GM18507 (cell line): Measurements from ENCODE around the gene ADCY7.
"Not testable (repeated sequence)": the region's sequence is repeated elsewhere in the genome, so short reads cannot be mapped to it uniquely, and the experiment has no call there.

Source experiments
- DNase-seq: peaks from one replicate; pipeline ENCODE4 v3.0.0; 2011; ENCODE audit warnings: low read depth; ENCODE audit not compliant: insufficient read length; ENCODE audit errors: extremely low spot score
- FAIRE-seq: peaks from 2 replicates; lab custom pipeline; 2011; peaks lifted over from hg19 to GRCh38; lab: Jason Lieb, UNC

The ADCY7 gene

DNA sequence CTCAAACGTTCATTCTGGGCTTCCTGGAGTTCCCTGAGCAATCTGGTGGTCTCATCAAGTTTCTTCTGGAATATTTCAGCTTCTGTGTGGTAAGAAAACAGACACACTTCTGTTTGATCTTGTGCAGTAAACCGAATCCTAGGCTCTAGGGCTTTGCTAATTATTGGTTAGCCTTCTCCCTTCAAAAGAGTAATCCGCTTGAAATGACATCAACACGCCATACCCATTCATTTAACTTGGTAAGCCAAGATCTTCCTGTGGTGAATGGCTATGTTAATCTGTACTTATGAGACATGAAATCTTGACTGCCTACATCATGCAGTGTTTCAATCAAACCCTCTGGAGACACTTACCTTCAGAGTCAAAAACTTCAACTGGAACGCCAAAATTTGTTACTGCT, 54.0 kb downstream of the ADCY7 start:
- FAIRE-seq (no peak), DNase-seq (no peak)

DNA sequence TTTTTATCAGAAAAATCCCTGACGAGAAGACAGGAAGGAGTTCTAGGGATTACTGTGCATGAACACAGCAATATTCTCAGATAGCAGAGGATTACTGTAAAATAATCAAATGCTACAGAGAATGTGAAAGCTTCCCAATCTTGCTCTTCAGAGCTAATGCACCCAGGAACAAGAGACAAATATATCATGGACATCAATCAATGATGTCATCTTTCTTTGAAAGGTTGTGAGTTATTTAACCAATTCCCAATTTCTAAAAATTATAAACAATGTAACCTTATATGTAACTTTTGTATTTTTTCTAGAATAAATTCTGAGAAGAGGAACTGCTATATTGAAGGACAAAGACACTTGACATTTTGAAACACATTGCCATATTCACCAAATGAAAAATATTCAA, 56.0 kb downstream of the ADCY7 start:
- no peak for FAIRE-seq

DNA sequence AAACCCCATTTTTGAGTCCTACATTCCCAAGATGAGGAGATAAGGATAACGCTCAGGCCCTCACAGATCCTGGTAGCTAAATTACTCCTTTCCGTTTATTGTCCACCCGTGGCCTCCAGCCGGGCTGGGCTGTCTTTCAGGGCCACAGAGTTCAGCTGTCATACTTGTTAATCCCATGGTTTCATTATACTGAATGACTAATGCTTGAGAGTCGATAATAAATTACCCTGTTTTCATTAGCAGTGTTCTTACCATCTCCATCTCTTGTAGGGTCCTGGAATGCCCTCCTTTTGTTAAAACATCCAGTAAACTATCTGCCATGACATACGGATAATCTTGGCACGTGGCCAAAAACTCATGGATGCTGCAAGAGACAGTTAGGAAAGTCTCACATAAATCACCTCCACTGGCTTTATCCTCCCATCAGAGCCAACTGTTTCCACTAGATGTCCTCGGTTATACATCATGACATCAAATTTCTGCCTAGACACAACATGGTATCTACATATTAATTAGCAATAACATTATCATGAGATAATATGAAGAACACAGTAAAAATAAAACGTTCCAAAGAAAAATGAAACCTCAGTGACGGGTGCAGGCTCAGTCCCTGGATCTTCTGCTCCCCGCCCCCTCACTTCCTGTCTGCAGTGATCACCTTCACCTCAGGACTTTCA, 57.1 kb downstream of the ADCY7 start:
- FAIRE-seq, result no peak
- no peak for DNase-seq

More for the DNA sequence above, 56.0 kb downstream of the ADCY7 start:
- DNase-seq, result no peak

DNA sequence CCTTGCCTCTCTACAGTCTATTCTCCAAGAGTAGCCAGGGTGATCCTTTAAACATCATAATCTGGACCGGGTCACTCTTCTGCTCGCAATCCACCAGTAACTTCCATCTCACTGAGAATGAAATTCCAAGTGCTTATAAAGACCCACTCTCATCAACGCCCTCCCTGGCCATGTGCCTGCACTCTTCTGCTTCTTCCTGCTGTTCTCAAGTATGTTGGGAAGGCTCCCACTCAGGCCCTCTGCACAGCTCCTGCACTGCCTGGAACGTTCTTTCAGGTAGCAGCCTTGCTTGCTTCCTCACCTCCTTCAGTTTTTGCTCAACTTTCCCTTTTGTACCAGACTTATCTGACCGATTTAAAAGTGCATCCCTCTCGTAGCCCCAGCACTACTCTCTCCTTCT, 58.0 kb downstream of the ADCY7 start:
- no peak for DNase-seq
- FAIRE-seq, result no peak

DNA sequence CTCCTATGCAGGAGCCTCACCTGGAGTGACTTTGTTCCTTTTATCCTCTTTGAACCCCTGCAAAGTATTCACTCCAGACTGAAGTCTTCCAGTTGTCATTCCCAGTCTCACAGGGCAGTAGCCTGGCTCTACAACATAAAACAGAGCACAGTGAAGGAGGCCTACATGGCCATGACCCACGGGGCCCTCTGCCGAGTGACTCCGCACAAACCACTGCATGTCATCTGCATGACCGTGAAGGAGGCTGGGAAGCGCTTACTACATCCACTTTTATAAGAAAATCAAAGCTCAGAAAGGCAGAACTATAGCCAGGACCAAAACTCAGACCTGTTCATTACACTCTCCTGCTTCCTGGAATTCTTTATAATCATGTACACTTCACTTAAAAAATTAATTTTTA, 59.9 kb downstream of the ADCY7 start:
- FAIRE-seq (no peak), DNase-seq (no peak)

DNA sequence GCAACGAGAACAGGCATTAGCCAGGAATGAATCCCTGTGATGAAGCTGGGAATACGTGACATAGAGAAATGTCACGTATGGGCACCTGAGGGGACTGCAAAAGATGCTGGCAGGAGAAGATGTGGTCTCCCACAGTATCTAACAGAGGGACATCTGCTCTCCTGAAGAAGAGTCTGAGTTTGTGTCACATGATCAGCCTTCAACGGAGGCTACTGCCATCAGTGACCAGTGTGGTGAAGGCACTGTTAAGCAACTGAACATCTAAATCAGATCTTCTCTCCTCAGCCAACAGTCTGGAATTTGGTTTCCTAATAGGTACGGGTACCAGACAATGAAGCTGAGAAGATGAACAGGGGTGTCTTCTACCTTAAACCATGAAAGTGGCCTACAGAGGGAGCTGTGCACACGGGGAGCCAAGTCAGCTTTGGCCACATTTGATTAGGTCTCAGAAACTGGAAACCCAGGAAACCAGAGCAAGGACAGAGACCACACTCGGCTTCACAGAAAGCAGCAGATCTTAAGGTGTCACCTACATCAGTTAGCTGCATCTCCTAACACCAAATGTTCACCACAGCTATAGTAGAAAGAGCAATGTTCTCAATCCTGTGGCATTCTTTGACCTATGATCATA, 60.6 kb downstream of the ADCY7 start:
- FAIRE-seq (peak; percentile 89), DNase-seq (peak; percentile 40)

DNA sequence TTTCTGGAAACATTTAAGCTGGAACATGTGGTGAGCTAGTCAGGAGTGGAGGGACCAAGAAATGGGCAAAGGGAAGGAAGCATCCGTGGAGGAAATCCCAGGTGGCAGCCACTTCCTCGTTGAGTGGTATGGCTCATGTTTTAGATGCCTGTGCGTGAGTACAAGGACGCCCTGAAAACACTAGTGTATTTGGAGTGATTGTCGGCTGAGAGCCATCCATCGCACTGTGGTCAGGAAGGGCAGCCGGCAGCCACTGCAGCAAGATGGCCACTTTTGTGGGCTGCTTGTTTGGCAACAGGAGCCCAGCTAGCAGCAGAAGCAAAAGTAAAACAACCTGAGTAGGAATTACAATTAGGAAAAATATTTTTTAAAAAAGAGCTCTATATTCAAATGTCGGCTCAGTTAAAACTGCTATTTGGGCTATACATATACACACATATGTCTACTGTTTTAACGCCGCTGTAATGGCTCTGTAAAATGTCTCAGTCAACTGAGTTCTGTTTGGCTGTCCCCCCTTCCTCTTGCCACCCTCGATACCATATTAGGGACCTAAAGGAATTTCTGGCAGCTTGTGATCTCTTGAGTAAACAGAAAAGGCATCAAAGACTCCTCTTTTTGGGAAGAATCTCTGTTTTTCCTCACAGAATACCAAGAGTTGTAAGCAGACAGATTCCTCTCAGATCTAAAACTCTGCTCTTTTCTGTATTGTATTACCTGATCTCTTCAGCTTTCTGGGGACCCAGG, 63.3 kb downstream of the ADCY7 start:
- FAIRE-seq (no peak), DNase-seq (no peak)

DNA sequence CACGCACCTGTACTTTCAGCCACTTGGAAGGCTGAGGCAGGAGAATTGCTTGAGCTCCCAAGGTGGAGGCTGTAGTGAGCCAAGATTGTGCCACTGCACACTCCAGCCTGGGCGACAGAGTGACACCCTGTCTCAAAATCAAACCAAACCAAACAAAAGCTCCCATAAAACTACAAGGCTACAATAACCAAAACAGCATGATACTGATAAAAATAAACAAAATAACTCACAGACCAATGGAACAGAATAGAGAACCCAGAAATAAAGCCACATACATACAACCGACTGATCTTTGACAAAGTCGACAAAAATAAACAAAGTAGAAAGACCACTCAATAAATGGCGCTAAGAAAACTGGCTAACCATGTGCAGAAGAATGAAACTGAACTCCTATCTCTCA, 65.2 kb downstream of the ADCY7 start:
- no peak for FAIRE-seq
- no peak for DNase-seq

DNA sequence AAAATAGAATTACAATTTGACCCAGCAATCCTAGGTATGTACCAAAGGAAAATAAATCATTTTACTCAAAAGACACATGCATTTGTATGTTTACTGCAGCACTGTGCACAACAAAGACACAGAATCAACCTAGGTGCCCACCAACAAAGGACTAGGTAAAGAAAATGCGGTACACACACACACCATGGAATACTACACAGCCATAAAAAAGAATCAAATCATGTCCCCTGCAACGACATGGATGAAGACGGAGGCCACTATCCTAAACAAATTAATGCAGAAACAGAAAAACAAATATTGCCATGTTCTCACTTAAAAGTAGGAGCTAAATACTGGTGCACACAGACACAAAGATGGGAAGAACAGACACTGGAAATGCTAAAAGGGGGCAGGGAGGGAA, 66.2 kb downstream of the ADCY7 start:
- DNase-seq (no peak), FAIRE-seq (no peak)

DNA sequence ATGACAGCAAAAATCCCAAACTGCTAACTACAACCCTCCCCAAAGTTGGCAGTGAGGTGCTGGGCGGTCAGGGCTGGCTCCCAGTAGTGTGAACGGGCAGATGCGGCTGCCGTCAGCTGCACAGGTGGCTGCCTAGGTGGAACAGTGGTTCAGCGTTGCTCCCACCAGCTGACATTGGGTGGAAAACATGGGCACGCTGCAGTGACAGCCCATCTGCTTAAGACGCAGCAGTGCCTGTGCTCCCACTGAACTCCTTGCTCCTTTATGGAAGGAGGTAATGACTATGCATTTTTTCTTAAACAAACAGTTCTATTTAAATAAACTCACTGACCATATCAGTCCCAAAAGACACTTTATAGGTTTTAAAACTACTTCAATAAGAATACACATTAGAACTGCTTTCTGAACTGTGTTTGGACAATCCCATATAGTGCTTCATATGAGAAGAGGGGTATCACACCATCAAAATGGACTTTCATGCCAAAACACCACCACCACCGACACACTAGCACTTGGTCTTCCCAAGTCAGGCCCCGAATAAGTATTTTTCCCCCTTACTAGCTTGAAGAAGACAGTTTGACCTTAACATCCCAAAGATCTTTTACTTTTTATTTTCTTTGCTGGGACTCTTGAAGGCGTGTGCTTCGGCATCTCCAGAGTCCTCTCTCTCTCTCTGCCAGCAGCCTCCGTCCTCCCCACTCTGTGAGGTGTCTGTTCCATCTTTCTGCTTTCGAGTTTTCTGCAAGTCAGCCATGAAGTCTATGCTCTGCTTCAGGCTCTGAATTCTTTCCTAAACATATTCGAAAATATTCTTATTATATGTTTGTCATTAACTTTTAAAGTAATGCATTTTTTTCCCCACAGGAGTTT, 68.0 kb downstream of the ADCY7 start:
- FAIRE-seq (no peak), DNase-seq (no peak)

DNA sequence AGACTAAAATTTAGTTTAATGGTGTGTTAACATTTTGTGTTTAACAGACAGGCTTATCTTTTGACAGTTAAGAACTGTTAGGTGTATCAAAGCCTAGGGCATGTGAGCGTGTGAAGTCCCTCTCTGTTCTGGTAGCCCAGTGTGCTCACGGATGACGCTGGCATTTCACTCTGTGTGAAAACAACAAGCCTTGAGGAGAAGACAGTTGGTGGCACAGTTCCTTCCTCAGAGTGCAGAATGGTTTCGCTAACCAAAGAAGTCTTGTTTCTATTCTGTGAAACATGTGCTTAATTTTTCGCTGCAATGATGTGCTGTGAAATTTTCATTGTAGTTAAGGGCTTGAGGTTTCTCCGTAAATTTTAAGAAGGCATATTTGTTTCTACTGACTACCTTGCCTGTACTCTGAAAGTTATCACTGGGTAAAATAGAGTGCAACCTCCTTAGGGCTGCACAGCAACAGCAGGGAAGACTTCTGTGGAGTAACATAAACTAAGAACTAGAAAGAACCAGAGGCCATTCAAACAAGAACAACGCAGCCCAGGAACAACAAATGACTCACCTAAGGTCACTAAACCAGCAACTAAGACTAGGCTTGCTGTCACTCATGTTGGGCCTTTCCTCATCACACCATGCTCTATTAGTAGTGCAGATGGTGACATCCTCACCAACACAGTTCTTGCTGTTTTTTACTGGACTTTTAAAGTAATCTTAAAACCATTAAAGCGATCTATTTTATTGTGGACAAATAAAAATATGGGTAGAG, 69.0 kb downstream of the ADCY7 start:
- DNase-seq (no peak), FAIRE-seq (peak; percentile 59)

DNA sequence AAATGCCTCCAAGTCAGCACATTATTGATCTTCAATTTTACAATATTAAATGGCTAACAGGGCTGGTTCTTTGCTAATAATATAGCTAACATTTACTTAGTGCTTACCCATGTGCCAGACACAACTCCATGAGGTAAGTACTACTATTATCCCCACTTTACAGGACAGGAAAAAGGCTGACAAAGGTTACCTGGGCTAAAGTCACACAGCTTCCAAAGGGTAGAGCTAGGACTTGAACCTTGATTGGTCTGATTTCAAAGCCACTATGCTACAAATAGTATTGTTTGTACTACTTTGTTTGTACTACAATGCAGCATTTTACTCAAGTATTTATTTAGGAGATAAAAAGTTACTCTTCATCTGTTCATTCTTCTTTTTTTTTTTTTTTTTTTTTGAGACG, 70.5 kb downstream of the ADCY7 start:
- no peak for DNase-seq
- FAIRE-seq, result no peak

DNA sequence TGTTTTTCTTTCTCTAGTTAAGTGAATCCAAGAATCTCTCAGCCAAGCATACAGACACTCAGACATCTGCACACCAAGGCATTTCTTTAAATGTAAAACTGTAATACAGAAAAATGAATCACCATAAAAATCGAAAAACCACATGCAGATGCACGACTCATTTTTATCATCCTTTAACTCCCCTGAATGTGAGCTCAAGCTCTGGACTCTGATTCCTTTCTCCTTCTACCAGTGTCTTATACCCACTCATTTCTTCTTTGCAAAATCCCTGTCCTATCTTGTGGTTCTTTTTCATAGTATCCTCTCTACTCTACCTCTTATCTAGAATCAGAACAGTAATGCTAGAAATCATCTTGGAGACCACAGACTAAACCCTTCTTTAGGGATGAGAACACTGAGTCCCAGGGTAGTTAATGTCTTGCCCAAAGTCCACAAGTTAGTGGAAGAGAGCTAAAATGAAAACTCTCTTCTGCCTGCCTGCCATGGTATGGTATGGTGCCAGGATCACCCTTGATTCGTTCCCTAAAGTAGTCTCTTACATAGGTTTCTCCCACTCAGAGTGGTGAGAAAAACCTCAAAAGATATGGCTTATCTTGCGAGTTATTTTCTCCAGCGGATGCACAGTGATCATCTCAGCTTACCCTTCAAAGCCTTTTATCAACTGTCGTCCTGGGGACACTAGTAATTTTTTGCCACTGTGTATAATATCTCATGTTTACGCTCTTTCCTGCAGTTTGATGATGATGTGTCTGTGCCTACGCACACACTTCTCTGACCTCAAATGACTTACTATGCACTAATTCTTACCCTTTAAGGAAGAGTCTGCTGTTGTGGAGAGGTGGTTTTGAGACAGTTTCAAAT, 72.2 kb downstream of the ADCY7 start:
- DNase-seq, result no peak
- no peak for FAIRE-seq

DNA sequence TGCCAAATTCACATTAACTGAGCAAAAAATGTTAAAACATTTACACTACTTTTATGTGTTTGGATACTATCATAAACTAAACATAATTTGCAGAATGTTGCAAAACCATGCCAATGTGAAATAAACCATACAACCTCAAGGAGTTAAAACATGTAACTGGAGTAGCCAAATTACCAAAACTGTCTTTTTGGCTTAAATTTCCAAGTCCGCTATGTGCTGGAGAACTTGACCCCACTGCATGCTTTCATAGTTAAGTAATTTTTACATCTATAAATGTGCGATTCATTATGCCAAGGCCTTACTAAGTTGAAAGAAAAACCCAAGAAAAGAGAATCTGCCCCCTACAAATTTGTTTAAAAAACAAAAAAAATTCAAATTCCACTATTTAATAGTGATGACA, 74.2 kb downstream of the ADCY7 start:
- no peak for FAIRE-seq
- DNase-seq, result no peak

DNA sequence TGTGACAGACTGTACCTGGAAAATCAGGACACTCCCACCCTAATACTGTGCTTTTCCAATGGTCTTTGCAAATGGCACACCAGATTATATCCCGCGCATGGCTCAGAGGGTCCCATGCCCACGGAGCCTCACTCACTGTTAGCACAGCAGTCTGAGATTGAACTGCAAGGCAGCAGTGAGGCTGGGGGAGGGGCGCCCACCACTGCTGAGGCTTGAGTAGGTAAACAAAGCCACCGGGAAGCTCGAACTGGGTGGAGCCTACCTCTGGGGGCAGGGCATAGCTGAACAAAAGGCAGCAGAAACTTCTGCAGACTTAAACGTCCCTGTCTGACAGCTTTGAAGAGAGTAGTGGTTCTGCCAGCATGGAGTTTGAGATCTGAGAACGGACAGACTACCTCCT, 77.2 kb downstream of the ADCY7 start:
- not testable (repeated sequence) for DNase-seq, FAIRE-seq

DNA sequence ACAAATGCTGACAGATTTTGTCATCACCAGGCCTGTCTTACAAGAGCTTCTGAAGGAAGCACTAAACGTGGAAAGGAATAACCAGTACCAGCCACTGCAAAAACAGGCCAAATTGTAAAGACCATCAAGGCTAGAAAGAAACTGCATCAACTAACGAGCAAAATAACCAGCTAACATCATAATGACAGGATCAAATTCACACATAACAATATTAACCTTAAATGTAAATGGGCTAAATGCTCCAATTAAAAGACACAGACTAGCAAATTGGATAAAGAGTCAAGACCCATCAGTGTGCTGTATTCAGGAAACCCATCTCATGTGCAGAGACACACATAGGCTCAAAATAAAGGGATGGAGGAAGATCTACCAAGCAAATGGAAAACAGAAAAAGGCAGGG, 78.9 kb downstream of the ADCY7 start:
- not testable (repeated sequence) for DNase-seq, FAIRE-seq

DNA sequence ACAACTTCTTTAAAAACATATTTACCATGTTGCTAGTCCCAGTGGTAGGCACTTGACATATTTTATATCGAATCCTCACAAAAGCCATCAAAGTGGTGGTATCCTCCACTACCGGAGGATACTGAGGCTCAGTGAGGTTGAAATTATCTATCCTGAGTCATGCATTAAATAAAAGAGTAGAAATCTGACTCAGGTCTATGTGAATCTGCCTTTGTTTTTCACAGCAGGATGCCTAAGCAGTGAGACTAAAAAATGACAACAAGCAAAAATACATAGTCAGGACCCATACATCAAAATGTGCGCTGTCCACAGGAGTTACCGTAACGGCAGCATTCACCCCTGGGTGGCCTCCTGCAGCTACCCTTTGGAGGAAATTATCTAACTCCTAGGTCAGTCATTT, 84.8 kb downstream of the ADCY7 start:
- DNase-seq, result no peak
- FAIRE-seq, result no peak

DNA sequence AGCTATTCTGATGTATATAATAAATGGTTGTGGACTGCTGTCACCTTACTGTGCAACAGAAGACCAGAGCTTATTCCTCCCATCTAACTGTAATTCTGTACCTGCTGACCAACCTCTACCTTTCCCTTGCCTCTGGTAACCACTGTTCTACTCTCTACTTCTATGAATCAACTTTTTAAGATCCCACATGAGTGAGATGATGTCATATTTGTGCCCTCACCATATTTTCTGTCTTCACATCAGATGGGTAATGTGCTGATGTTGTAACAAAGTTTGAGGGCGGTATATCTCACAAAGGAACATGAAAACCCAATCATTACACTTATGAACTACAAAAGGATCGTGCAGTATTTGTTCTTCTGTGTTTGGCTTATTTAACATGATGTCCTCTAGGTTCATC, 85.6 kb downstream of the ADCY7 start:
- DNase-seq (no peak), FAIRE-seq (no peak)
